ENCODE data around the gene RPL5. TPM values are rescaled to one million over a fixed set of nuclear protein-coding genes. Genes with fewer than 3 reads are reported as not detected.

RPL5 gene
- total RNA-seq, 1 experiment from 2014 or later = 1,118 TPM

GRCh38 chr1:92795166-92795565 lies 36.7 kb upstream of the RPL5 start:
- Mint-ChIP-seq H3K4me1 (ENCODE audit: low read depth, unreplicated experiment) (peaks cover 10% of the 10 kb centered on the region), H3K9me3 (ENCODE audit: unreplicated experiment) (no peaks in the 10 kb centered on the region), H3K36me3 (ENCODE audit: insufficient read depth, unreplicated experiment) (no peaks in the 10 kb centered on the region), H3K4me3 (ENCODE audit: unreplicated experiment) (no peak overlapping the region), H3K27me3 (ENCODE audit: insufficient read depth, unreplicated experiment) (no peaks in the 10 kb centered on the region), H3K27ac (ENCODE audit: unreplicated experiment) (no peak overlapping the region)
- no peak for TF ChIP-seq CTCF (IDR thresholded peaks at IDR 0.05; ENCODE audit: insufficient read depth in 1 of 2, low read depth in 1 of 2, low read length in 1 of 2, severe bottlenecking in 1 of 2, unreplicated experiment in 1 of 2)
- CTCF ChIA-PET = no interaction called here
- no peaks in the 10 kb centered on the region for H3K9me3 ChIP-seq
- BruUV-seq (replicated peaks) = no TSS peak
- no peak overlapping the region for H3K4me3 ChIP-seq (ENCODE audit: low read depth, low read length)
- H3K4me1 ChIP-seq = peaks cover 5% of the 10 kb centered on the region; the same call in 1 of the 2 replicates
- intact Hi-C loops (cut with micrococcal nuclease; ENCODE audit: unreplicated experiment) = no loop called here
- POLR2A ChIA-PET = no interaction called here
- DNase-seq = no peak
- no peaks in the 10 kb centered on the region for H3K36me3 ChIP-seq (ENCODE audit: control insufficient read depth, insufficient read depth, low read length)
- H3K27me3 ChIP-seq (replicated peaks; ENCODE audit: control insufficient read depth, insufficient read depth, low read length) = no peaks in the 10 kb centered on the region

- no peaks in the 10 kb centered on the region for H3K27me3 Mint-ChIP-seq (ENCODE audit: insufficient read depth, unreplicated experiment)
- H3K4me3 ChIP-seq (ENCODE audit: low read depth, low read length) = no peak overlapping the region
- no peaks in the 10 kb centered on the region for H3K36me3 Mint-ChIP-seq (ENCODE audit: insufficient read depth, unreplicated experiment)
- CTCF ChIA-PET = no interaction called here
- POLR2A ChIA-PET = no interaction called here
- no peaks in the 10 kb centered on the region for H3K4me1 ChIP-seq
- no TSS peak for BruUV-seq (replicated peaks)
- no peaks in the 10 kb centered on the region for H3K27me3 ChIP-seq (replicated peaks; ENCODE audit: control insufficient read depth, insufficient read depth, low read length)
- H3K9me3 ChIP-seq = no peaks in the 10 kb centered on the region
- no peak overlapping the region for H3K27ac Mint-ChIP-seq (ENCODE audit: unreplicated experiment)
- H3K9me3 Mint-ChIP-seq (ENCODE audit: unreplicated experiment) = no peaks in the 10 kb centered on the region
- H3K4me1 Mint-ChIP-seq (ENCODE audit: low read depth, unreplicated experiment) = peaks cover 10% of the 10 kb centered on the region
- H3K36me3 ChIP-seq (ENCODE audit: control insufficient read depth, insufficient read depth, low read length) = no peaks in the 10 kb centered on the region
- no peak for TF ChIP-seq CTCF (IDR thresholded peaks at IDR 0.05; ENCODE audit: insufficient read depth in 1 of 2, low read depth in 1 of 2, low read length in 1 of 2, severe bottlenecking in 1 of 2, unreplicated experiment in 1 of 2)
- intact Hi-C loops (cut with micrococcal nuclease; ENCODE audit: unreplicated experiment) = no loop called here
- H3K4me3 Mint-ChIP-seq (ENCODE audit: unreplicated experiment) = no peak overlapping the region
- no peak for DNase-seq
Observed at GRCh38 chr1:92797297-92797696, 34.5 kb upstream of the RPL5 start.

GRCh38 chr1:92797961-92798360 lies 33.9 kb upstream of the RPL5 start:
- no peaks in the 10 kb centered on the region for H3K27me3 Mint-ChIP-seq (ENCODE audit: insufficient read depth, unreplicated experiment)
- peaks cover 10% of the 10 kb centered on the region for H3K4me1 Mint-ChIP-seq (ENCODE audit: low read depth, unreplicated experiment)
- Histone ChIP-seq H3K4me1 (no peaks in the 10 kb centered on the region), H3K9me3 (no peaks in the 10 kb centered on the region), H3K36me3 (ENCODE audit: control insufficient read depth, insufficient read depth, low read length) (no peaks in the 10 kb centered on the region), H3K4me3 (ENCODE audit: low read depth, low read length) (no peak overlapping the region), H3K27me3 (replicated peaks; ENCODE audit: control insufficient read depth, insufficient read depth, low read length) (no peaks in the 10 kb centered on the region)
- intact Hi-C loops (cut with micrococcal nuclease; ENCODE audit: unreplicated experiment) = no loop called here
- no peak for DNase-seq
- no peaks in the 10 kb centered on the region for H3K36me3 Mint-ChIP-seq (ENCODE audit: insufficient read depth, unreplicated experiment)
- H3K9me3 Mint-ChIP-seq (ENCODE audit: unreplicated experiment) = no peaks in the 10 kb centered on the region
- H3K27ac Mint-ChIP-seq (ENCODE audit: unreplicated experiment) = no peak overlapping the region
- no peak overlapping the region for H3K4me3 Mint-ChIP-seq (ENCODE audit: unreplicated experiment)
- no TSS peak for BruUV-seq (replicated peaks)
- POLR2A ChIA-PET = no interaction called here
- TF ChIP-seq CTCF (IDR thresholded peaks at IDR 0.05; ENCODE audit: insufficient read depth in 1 of 2, low read depth in 1 of 2, low read length in 1 of 2, severe bottlenecking in 1 of 2, unreplicated experiment in 1 of 2) = no peak
- CTCF ChIA-PET = no interaction called here

Measured in Caco-2 (cell line).